GM12878 (cell line): ENCODE results near the gene ADGRD1.

Experiments used
- ATF3 ChIP-seq: IDR thresholded peaks from 2 replicates; pipeline ENCODE4 v1.6.1; 2011; ENCODE audit warnings: low read depth, mild to moderate bottlenecking, low read length, moderate library complexity, borderline replicate concordance; ENCODE audit errors: extremely low read depth
- CBX3 ChIP-seq: fragments of 200-600 bp; sonication (generic); IDR thresholded peaks from 2 replicates; pipeline ENCODE4 v1.6.1; 2016; ENCODE audit warnings: low read depth, borderline replicate concordance
- CEBPB ChIP-seq, 2 experiments: fragments of 150-350 bp in 1 of 2; IDR thresholded peaks; 2 replicates each; pipeline ENCODE4 v1.6.1; 2012 to 2014; ENCODE audit warnings: low read depth in 2 of 2, low read length in 2 of 2, borderline replicate concordance in 1 of 2, inconsistent platforms in 1 of 2
- CTCF ChIP-seq, 3 experiments: IDR thresholded peaks in 2 of 3; conservative IDR thresholded peaks in 1 of 3; 2 replicates each; pipeline ENCODE4 v1.5.1; 2011; ENCODE audit warnings: low read depth in 3 of 3, low read length in 3 of 3, mild to moderate bottlenecking in 3 of 3, control low read depth in 2 of 3, moderate library complexity in 2 of 3, inconsistent platforms in 1 of 3, mixed read lengths in 1 of 3; ENCODE audit not compliant: control insufficient read depth in 2 of 3, insufficient read depth in 1 of 3; ENCODE audit errors: extremely low read depth in 1 of 3
- EP300 ChIP-seq, 2 experiments: fragments of 150-350 bp in 1 of 2; IDR thresholded peaks; 2 replicates each; pipeline ENCODE4 v1.6.1; 2011 to 2012; ENCODE audit warnings: low read depth in 2 of 2, low read length in 2 of 2, borderline replicate concordance in 1 of 2, improper control_type of control experiment in 1 of 2, inconsistent platforms in 1 of 2; ENCODE audit not compliant: control insufficient read depth in 1 of 2
- EZH2 ChIP-seq: IDR thresholded peaks from 2 replicates; pipeline ENCODE4 v1.6.1; 2012; ENCODE audit warnings: low read depth, mild to moderate bottlenecking, control low read depth, inconsistent platforms, low read length, borderline replicate concordance; ENCODE audit not compliant: control insufficient read depth
- GATAD2B ChIP-seq: fragments of 450-650 bp; conservative IDR thresholded peaks from 2 replicates; pipeline ENCODE4 v1.6.1; 2017; ENCODE audit warnings: low read depth, mild to moderate bottlenecking, moderate library complexity
- NFYB ChIP-seq: IDR thresholded peaks from 2 replicates; pipeline ENCODE4 v1.6.1; 2011; ENCODE audit warnings: low read depth, mild to moderate bottlenecking, low read length, improper control_type of control experiment, moderate library complexity; ENCODE audit not compliant: insufficient read depth
- POLR2A ChIP-seq: IDR thresholded peaks from 2 replicates; pipeline ENCODE4 v1.6.1; 2011; ENCODE audit warnings: low read depth, mild to moderate bottlenecking, low read length
- POLR2AphosphoS5 ChIP-seq: IDR thresholded peaks from 2 replicates; pipeline ENCODE4 v1.6.1; 2011; ENCODE audit warnings: mild to moderate bottlenecking, low read length, inconsistent platforms
- SIN3A ChIP-seq: IDR thresholded peaks from 2 replicates; pipeline ENCODE4 v1.6.1; 2012; ENCODE audit warnings: low read depth, low read length, improper control_type of control experiment
- TAF1 ChIP-seq: IDR thresholded peaks from 2 replicates; pipeline ENCODE4 v1.6.1; 2011; ENCODE audit warnings: mild to moderate bottlenecking, low read depth, low read length, borderline replicate concordance
- YBX1 ChIP-seq: fragments of 450-650 bp; IDR thresholded peaks from 2 replicates; pipeline ENCODE4 v1.6.1; 2016; ENCODE audit warnings: antibody characterized with exemption
- ZBTB33 ChIP-seq: fragments of 450-650 bp; IDR thresholded peaks from 2 replicates; pipeline ENCODE4 v1.6.1; 2017; ENCODE audit warnings: mild to moderate bottlenecking

GRCh38 chr12:131115766-131116467, 162.2 kb downstream of the ADGRD1 start:
- no peak for TF ChIP-seq EP300 (IDR thresholded peaks at IDR 0.05; ENCODE audit: borderline replicate concordance in 1 of 2, control insufficient read depth in 1 of 2, low read depth in 2 of 2, low read length in 2 of 2)
- no peak for TF ChIP-seq CBX3
- no peak for TF ChIP-seq CTCF (IDR thresholded peaks at IDR 0.05 in 2 of 3, conservative IDR thresholded peaks at IDR 0.05 in 1 of 3; ENCODE audit: control insufficient read depth in 2 of 3, extremely low read depth in 1 of 3, insufficient read depth in 1 of 3, low read depth in 3 of 3, low read length in 3 of 3)
- TF ChIP-seq YBX1, result no peak
- TF ChIP-seq EZH2, result no peak
- no peak for TF ChIP-seq GATAD2B
- TF ChIP-seq CEBPB (IDR thresholded peaks at IDR 0.05; ENCODE audit: borderline replicate concordance in 1 of 2, low read depth in 2 of 2, low read length in 2 of 2), result no peak
- TF ChIP-seq TAF1, result no peak
- no peak for TF ChIP-seq SIN3A
- no peak for TF ChIP-seq POLR2AphosphoS5
- TF ChIP-seq POLR2A, result no peak
- no peak for TF ChIP-seq ZBTB33
- TF ChIP-seq ATF3, result no peak
- TF ChIP-seq NFYB, result no peak
